Measurements from ENCODE around the gene MYADM.
"Not testable (repeated sequence)": the region's sequence is repeated elsewhere in the genome, so short reads cannot be mapped to it uniquely, and the experiment has no call there.

Gene MYADM

DNA sequence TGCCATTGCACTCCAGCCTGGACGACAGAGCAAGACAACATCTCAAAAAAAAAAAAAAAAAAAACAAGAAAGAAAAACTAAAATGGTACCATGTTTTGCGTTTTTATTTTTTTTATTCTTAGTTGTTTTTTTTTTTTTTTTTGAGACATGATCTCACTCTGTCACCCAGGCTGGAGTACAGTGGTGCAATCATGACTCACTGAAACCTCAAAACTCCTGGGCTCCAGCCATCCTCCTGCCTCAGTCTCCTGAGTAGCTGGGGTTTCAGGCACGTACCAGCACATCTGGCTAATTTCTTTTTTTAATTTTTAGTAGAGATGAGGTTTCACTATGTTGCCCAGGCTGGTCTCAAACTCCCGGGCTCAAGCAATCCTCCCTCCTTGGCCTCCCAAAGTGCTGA lies 26.8 kb upstream of the MYADM start:
- not testable (repeated sequence) for H3K4me3 ChIP-seq (ENCODE audit: low read depth in 1 of 5, low read length in 5 of 5); H3K4me1 ChIP-seq (ENCODE audit: control insufficient read depth in 5 of 5, insufficient read depth in 5 of 5, low read length in 5 of 5); H3K9me3 ChIP-seq (ENCODE audit: control insufficient read depth in 5 of 5, low read length in 5 of 5); H3K27ac ChIP-seq (ENCODE audit: low read depth, low read length); H3K27me3 ChIP-seq (ENCODE audit: control insufficient read depth in 5 of 5, insufficient read depth in 4 of 5, low read length in 5 of 5); H3K36me3 ChIP-seq (ENCODE audit: control insufficient read depth in 5 of 5, insufficient read depth in 5 of 5, low read length in 5 of 5); H3K9ac ChIP-seq (ENCODE audit: low read length in 5 of 5)

DNA sequence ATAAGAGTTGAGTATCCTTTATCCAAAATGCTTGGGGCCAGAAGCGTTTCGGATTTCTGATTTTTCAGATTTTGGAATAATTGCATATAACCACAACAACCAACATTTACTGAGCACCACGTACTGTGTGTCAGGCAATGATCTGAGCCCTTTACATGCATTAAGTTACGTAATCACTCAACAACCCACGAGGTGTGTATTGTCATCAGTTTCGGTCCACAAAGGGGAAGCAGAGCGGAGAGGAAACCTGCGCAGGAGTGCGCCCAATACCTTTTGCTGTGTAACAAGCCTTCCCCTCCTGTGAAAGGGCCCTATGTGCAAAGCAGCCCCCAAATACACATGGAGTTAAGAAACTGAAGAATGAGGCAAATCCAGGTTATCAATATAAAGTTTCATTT lies 22.8 kb upstream of the MYADM start:
- H3K4me3 ChIP-seq (ENCODE audit: low read depth in 1 of 5, low read length in 5 of 5): no peak overlapping the region
- H3K4me1 ChIP-seq (ENCODE audit: control insufficient read depth in 5 of 5, insufficient read depth in 5 of 5, low read length in 5 of 5): peaks cover 0 to 16% (median 9%) of the 10 kb centered on the region in 5 donors
- no peaks in the 10 kb centered on the region for H3K9me3 ChIP-seq (ENCODE audit: control insufficient read depth in 5 of 5, low read length in 5 of 5)
- H3K27ac ChIP-seq (ENCODE audit: low read depth, low read length): no peak overlapping the region
- H3K27me3 ChIP-seq (ENCODE audit: control insufficient read depth in 5 of 5, insufficient read depth in 4 of 5, low read length in 5 of 5): no peaks in the 10 kb centered on the region
- no peaks in the 10 kb centered on the region for H3K36me3 ChIP-seq (ENCODE audit: control insufficient read depth in 5 of 5, insufficient read depth in 5 of 5, low read length in 5 of 5)
- no peak overlapping the region for H3K9ac ChIP-seq (ENCODE audit: low read length in 5 of 5)

DNA sequence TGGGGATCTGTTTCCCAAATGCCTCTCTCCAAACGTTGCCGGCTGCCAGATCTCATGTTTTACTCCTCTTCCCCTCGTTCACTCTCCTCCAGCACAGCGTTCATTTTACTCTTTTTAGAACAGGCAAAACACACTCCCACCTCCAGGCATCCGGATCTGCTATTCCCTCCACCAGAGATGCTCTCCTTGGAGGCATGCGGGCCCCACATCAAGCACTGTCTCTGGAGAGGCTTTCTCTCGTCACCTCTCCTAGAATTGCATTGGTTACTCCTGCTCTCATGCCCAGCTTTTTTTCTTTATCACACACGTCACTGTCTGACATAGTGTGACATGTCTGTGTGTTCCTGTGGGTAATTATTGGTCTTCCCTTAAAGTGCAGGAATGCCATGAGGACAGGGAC lies 20.1 kb upstream of the MYADM start:
- Histone ChIP-seq H3K27me3 (ENCODE audit: control insufficient read depth in 5 of 5, insufficient read depth in 4 of 5, low read length in 5 of 5) (no peaks in the 10 kb centered on the region), H3K9me3 (ENCODE audit: control insufficient read depth in 5 of 5, low read length in 5 of 5) (no peaks in the 10 kb centered on the region), H3K9ac (ENCODE audit: low read length in 5 of 5) (no peak overlapping the region), H3K4me3 (ENCODE audit: low read depth in 1 of 5, low read length in 5 of 5) (no peak overlapping the region), H3K36me3 (ENCODE audit: control insufficient read depth in 5 of 5, insufficient read depth in 5 of 5, low read length in 5 of 5) (no peaks in the 10 kb centered on the region), H3K27ac (ENCODE audit: low read depth, low read length) (no peak overlapping the region), H3K4me1 (ENCODE audit: control insufficient read depth in 5 of 5, insufficient read depth in 5 of 5, low read length in 5 of 5) (peaks cover 3 to 27% (median 11%) of the 10 kb centered on the region in 5 donors)

DNA sequence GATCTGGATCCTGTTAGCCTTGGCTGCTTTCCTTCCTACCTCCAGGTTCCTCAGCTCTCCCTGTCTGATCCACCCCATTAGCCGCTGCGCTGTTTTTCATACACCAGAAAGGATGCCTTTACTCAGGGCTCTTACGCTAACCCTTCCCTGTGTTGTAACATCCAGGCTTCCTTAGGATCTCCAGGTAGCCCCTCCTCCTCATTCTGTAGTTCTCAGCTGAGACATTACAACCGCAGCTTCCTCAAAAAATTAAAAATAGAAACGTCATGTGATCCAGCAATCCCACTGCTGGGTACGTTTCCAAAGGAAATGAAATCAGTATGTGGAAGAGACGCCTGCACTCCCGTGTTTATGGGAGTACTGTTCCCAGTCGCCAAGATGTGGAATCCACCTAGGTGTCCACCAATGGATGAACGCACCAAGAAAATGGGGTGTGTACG lies 18.4 kb upstream of the MYADM start:
- Histone ChIP-seq H3K4me3 (ENCODE audit: low read depth in 1 of 5, low read length in 5 of 5) (peak overlapping the region in 3 of 5 donors; percentile 13 to 41 (median 13)), H3K27ac (ENCODE audit: low read depth, low read length) (no peak overlapping the region), H3K36me3 (ENCODE audit: control insufficient read depth in 5 of 5, insufficient read depth in 5 of 5, low read length in 5 of 5) (no peaks in the 10 kb centered on the region), H3K9ac (ENCODE audit: low read length in 5 of 5) (no peak overlapping the region), H3K9me3 (ENCODE audit: control insufficient read depth in 5 of 5, low read length in 5 of 5) (no peaks in the 10 kb centered on the region), H3K27me3 (ENCODE audit: control insufficient read depth in 5 of 5, insufficient read depth in 4 of 5, low read length in 5 of 5) (no peaks in the 10 kb centered on the region), H3K4me1 (ENCODE audit: control insufficient read depth in 5 of 5, insufficient read depth in 5 of 5, low read length in 5 of 5) (peaks cover 3 to 29% (median 11%) of the 10 kb centered on the region in 5 donors)

DNA sequence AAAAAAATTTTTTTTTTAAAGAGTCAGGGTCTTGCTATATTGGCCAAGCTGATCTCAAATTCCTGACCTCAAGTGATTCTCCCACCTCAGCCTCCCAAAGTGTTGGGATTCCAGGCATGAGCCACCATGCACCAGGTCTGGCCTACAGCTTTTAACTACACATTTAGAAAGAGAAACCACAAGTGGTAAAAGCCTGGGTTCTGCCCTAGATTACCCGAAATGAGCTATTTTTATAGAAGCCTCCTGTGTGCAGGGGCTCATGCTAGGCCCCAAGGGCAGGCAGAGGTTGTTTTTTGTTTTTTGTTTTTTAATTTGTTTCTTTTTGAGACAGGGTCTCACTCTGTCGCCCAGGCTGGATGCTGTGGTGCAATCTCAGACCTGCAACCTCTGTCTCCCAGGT lies 14.0 kb upstream of the MYADM start:
- H3K9me3 ChIP-seq (ENCODE audit: control insufficient read depth in 5 of 5, low read length in 5 of 5): no peaks in the 10 kb centered on the region
- no peaks in the 10 kb centered on the region for H3K27me3 ChIP-seq (ENCODE audit: control insufficient read depth in 5 of 5, insufficient read depth in 4 of 5, low read length in 5 of 5)
- H3K4me3 ChIP-seq (ENCODE audit: low read depth in 1 of 5, low read length in 5 of 5): no peak overlapping the region
- no peak overlapping the region for H3K9ac ChIP-seq (ENCODE audit: low read length in 5 of 5)
- H3K27ac ChIP-seq (ENCODE audit: low read depth, low read length): no peak overlapping the region
- peaks cover 3 to 25% (median 8%) of the 10 kb centered on the region in 5 donors for H3K4me1 ChIP-seq (ENCODE audit: control insufficient read depth in 5 of 5, insufficient read depth in 5 of 5, low read length in 5 of 5)
- H3K36me3 ChIP-seq (ENCODE audit: control insufficient read depth in 5 of 5, insufficient read depth in 5 of 5, low read length in 5 of 5): no peaks in the 10 kb centered on the region

DNA sequence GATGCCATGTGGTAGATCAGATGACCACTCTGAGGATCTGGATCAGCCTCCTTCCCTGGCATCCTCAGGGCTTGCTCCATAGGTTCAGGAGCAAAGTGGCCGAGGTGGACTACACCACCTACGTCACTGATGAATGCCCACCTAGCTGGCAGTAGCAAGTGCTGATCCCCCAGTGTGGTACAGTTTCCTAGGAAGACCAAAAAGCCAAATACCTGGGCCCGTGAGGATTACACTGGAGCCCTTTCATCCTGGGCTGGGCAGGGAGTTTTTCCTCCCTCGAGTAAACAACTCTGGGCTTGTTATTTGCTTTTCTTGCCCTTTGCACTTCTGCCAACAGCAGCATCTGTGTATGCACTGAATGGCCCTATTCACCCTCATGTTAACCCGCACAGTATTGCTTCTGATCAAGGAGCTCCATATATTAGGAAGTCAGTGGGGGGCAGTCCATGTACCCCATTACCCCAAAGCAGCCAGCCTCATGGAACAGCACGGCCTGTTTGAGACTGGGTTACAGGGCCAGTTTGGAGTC lies 3.3 kb upstream of the MYADM start:
- Histone ChIP-seq H3K27ac (ENCODE audit: low read depth, low read length) (no peak overlapping the region), H3K9ac (ENCODE audit: low read length in 5 of 5) (no peak overlapping the region), H3K27me3 (ENCODE audit: control insufficient read depth in 5 of 5, insufficient read depth in 4 of 5, low read length in 5 of 5) (no peaks in the 10 kb centered on the region), H3K9me3 (ENCODE audit: control insufficient read depth in 5 of 5, low read length in 5 of 5) (no peaks in the 10 kb centered on the region), H3K4me3 (ENCODE audit: low read depth in 1 of 5, low read length in 5 of 5) (no peak overlapping the region), H3K4me1 (ENCODE audit: control insufficient read depth in 5 of 5, insufficient read depth in 5 of 5, low read length in 5 of 5) (peaks cover 0 to 27% (median 20%) of the 10 kb centered on the region in 5 donors), H3K36me3 (ENCODE audit: control insufficient read depth in 5 of 5, insufficient read depth in 5 of 5, low read length in 5 of 5) (no peaks in the 10 kb centered on the region)

DNA sequence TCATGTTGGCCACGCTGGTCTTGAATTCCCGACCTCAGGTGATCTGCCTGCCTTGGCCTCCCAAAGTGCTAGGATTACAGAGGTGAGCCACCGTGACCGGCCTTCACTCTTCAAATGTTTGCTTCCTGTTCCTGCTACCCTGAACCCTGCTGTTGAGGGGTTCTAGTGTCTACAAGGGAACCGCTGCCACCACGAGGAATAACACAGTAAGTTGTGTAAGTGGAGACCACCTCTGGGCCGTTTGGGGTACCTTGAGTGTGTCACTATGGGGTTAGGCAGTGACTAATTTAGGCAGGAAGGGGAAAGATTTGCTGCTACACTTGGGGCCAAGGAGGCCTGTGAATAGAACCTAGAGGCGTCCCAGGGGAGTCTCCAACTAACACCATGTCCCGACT lies 2.2 kb upstream of the MYADM start:
- Histone ChIP-seq H3K27me3 (ENCODE audit: control insufficient read depth in 5 of 5, insufficient read depth in 4 of 5, low read length in 5 of 5) (no peaks in the 10 kb centered on the region), H3K36me3 (ENCODE audit: control insufficient read depth in 5 of 5, insufficient read depth in 5 of 5, low read length in 5 of 5) (peaks cover 0 to 3% (median 0%) of the 10 kb centered on the region in 5 donors), H3K4me3 (ENCODE audit: low read depth in 1 of 5, low read length in 5 of 5) (peak overlapping the region; percentile 59 to 73 (median 64)), H3K9me3 (ENCODE audit: control insufficient read depth in 5 of 5, low read length in 5 of 5) (no peaks in the 10 kb centered on the region), H3K4me1 (ENCODE audit: control insufficient read depth in 5 of 5, insufficient read depth in 5 of 5, low read length in 5 of 5) (peaks cover 2 to 30% (median 23%) of the 10 kb centered on the region in 5 donors), H3K9ac (ENCODE audit: low read length in 5 of 5) (peak overlapping the region in 4 of 5 donors; percentile 41 to 82 (median 50)), H3K27ac (ENCODE audit: low read depth, low read length) (peak overlapping the region; percentile 86)

DNA sequence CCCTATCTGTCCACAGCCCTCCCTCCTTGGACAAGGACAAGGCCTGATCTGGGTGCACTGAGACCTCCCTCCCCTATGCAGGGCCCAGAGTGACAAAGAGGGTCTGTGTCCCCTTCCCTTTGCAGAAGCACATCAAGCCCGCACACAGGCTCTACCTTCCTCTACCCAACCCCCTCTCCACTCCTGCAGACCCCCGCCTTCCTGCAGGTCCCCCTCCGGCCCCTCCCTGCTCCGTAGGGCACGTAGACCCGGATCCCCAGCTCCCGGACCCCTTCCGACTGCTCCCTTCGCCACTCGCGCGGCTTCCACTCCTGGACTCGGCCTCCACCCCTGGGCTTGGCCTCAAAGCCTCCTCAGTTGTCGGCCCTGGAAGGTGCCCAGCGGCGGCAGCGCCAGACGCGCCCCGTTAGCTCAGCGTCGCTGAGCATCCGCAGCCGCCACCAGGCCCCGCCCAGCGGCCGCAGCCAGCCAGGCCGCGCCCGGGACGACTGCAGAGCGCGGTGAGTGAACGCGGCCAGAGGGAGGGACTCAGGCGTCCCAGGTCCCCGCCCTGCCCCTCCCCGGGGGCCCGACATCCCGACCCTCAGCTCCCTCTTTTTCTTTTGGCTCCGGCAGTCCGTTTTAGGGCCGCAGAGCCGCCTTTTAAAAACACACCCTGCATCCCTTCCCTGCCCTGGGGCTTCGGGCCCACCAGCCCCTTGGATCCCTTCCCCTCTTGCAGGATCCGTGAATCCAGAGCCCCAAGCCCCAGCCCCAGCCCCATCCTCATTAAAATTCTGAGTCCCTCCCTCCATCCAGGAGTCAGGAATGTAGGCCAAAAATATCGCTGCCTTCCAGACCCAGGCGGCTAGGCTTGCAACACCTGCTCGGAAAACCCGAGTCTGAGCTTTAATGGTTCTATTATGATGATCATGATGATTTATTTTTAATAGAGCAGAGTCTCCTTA lies 1.5 kb upstream of the MYADM start:
- Histone ChIP-seq H3K36me3 (ENCODE audit: control insufficient read depth in 5 of 5, insufficient read depth in 5 of 5, low read length in 5 of 5) (peaks cover 0 to 9% (median 0%) of the 10 kb centered on the region in 5 donors), H3K4me1 (ENCODE audit: control insufficient read depth in 5 of 5, insufficient read depth in 5 of 5, low read length in 5 of 5) (peaks cover 2 to 37% (median 29%) of the 10 kb centered on the region in 5 donors), H3K4me3 (ENCODE audit: low read depth in 1 of 5, low read length in 5 of 5) (peak overlapping the region; percentile 59 to 73 (median 64))

DNA sequence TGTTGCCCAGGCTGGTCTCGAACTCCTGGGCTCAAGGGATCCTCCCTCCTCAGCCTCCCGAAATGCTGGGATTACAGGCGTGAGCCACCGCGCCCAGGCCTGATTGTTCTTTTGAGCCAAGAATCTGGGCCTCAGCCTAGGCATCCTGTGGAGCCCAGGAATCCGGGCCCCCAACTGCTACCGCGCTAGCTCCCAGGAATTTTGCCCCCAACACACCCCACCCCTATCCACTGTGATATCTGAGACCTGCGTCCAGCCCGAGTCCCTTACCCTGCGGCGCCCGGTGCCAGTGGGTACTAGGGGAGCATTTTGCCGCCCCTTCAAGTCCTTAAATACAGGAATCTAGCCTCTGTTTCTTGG lies 838 bp upstream of the MYADM start:
- H3K4me1 ChIP-seq (ENCODE audit: control insufficient read depth in 5 of 5, insufficient read depth in 5 of 5, low read length in 5 of 5): peaks cover 2 to 40% (median 32%) of the 10 kb centered on the region in 5 donors
- H3K36me3 ChIP-seq (ENCODE audit: control insufficient read depth in 5 of 5, insufficient read depth in 5 of 5, low read length in 5 of 5): peaks cover 0 to 14% (median 0%) of the 10 kb centered on the region in 5 donors
- H3K9me3 ChIP-seq (ENCODE audit: control insufficient read depth in 5 of 5, low read length in 5 of 5): no peaks in the 10 kb centered on the region
- H3K27me3 ChIP-seq (ENCODE audit: control insufficient read depth in 5 of 5, insufficient read depth in 4 of 5, low read length in 5 of 5): no peaks in the 10 kb centered on the region
- H3K4me3 ChIP-seq (ENCODE audit: low read depth in 1 of 5, low read length in 5 of 5): peak overlapping the region; percentile 60 to 82 (median 64)
- H3K27ac ChIP-seq (ENCODE audit: low read depth, low read length): peak overlapping the region; percentile 86
- H3K9ac ChIP-seq (ENCODE audit: low read length in 5 of 5): peak overlapping the region in 4 of 5 donors; percentile 17 to 82 (median 72)

More for the DNA sequence above, 1.5 kb upstream of the MYADM start:
- Histone ChIP-seq H3K27ac (ENCODE audit: low read depth, low read length) (peak overlapping the region; percentile 86), H3K9me3 (ENCODE audit: control insufficient read depth in 5 of 5, low read length in 5 of 5) (no peaks in the 10 kb centered on the region), H3K9ac (ENCODE audit: low read length in 5 of 5) (peak overlapping the region; percentile 41 to 82 (median 56)), H3K27me3 (ENCODE audit: control insufficient read depth in 5 of 5, insufficient read depth in 4 of 5, low read length in 5 of 5) (no peaks in the 10 kb centered on the region)

Measured in subcutaneous abdominal adipose tissue (tissue), 5 donors.